ENCODE measurements around the gene HSD17B1.

The HSD17B1 gene

GRCh38 chr17:42577140-42577531 is 24.4 kb downstream of the HSD17B1 start:
- H3K4me3 ChIP-seq (replicated peaks in 1 of 2; ENCODE audit: low read depth in 2 of 2, low read length in 2 of 2), result peak overlapping the region; percentile 63 to 65
- peak in 1 of 2 donors; percentile 16 for DNase-seq (ENCODE audit: low read depth in 2 of 2)
- TF ChIP-seq CTCF (IDR thresholded peaks at IDR 0.05; ENCODE audit: low read depth, low read length), result no peak

GRCh38 chr17:42577532-42578281 is 25.0 kb downstream of the HSD17B1 start, which contains the start of gene PSMC3IP:
PSMC3IP (minus strand) TSS chr17:42577729; CDS start chr17:42577686, 43 bp downstream.
- peak within 1 kb of the TSS; percentile 63 to 65 for H3K4me3 ChIP-seq (replicated peaks in 1 of 2; ENCODE audit: low read depth in 2 of 2, low read length in 2 of 2)
- TF ChIP-seq CTCF (IDR thresholded peaks at IDR 0.05; ENCODE audit: low read depth, low read length), result peak; percentile 44
- DNase-seq (ENCODE audit: low read depth in 2 of 2), result peak; percentile 96 to 97

- peak; percentile 77 to 82 for DNase-seq (ENCODE audit: low read depth in 2 of 2)
- peak; percentile 80 for TF ChIP-seq CTCF (IDR thresholded peaks at IDR 0.05; ENCODE audit: low read depth, low read length)
- peak overlapping the region; percentile 63 to 65 for H3K4me3 ChIP-seq (replicated peaks in 1 of 2; ENCODE audit: low read depth in 2 of 2, low read length in 2 of 2)
Observed at GRCh38 chr17:42578282-42578869, 25.7 kb downstream of the HSD17B1 start.

GRCh38 chr17:42579794-42580551 is 27.2 kb downstream of the HSD17B1 start:
- no peak overlapping the region for H3K4me3 ChIP-seq (replicated peaks in 1 of 2; ENCODE audit: low read depth in 2 of 2, low read length in 2 of 2)
- TF ChIP-seq CTCF (IDR thresholded peaks at IDR 0.05; ENCODE audit: low read depth, low read length), result no peak
- no peak for DNase-seq (ENCODE audit: low read depth in 2 of 2)

- TF ChIP-seq CTCF (IDR thresholded peaks at IDR 0.05; ENCODE audit: low read depth, low read length), result no peak
- no peak overlapping the region for H3K4me3 ChIP-seq (replicated peaks in 1 of 2; ENCODE audit: low read depth in 2 of 2, low read length in 2 of 2)
- no peak for DNase-seq (ENCODE audit: low read depth in 2 of 2)
Observed at GRCh38 chr17:42581744-42582270, 29.1 kb downstream of the HSD17B1 start.

GRCh38 chr17:42584880-42585279 is 32.2 kb downstream of the HSD17B1 start:
- no peak overlapping the region for H3K4me3 ChIP-seq (replicated peaks in 1 of 2; ENCODE audit: low read depth in 2 of 2, low read length in 2 of 2)

More at GRCh38 chr17:42584880-42585279, 32.2 kb downstream of the HSD17B1 start:
- no peak for DNase-seq (ENCODE audit: low read depth in 2 of 2)
- no peak for TF ChIP-seq CTCF (IDR thresholded peaks at IDR 0.05; ENCODE audit: low read depth, low read length)
